Measurements from ENCODE around the gene PIEZO1.

The PIEZO1 gene

GRCh38 chr16:88754109-88754911, 30.7 kb downstream of the PIEZO1 start:
- DNase-seq (ENCODE audit: low read depth, low spot score) = no peak

- DNase-seq (ENCODE audit: low read depth, low spot score) = no peak
These were observed 31.4 kb downstream of the PIEZO1 start for GRCh38 chr16:88753602-88754001.

- no peak for DNase-seq (ENCODE audit: low read depth, low spot score)
These were observed 31.8 kb downstream of the PIEZO1 start for GRCh38 chr16:88753191-88753590.

- no peak for DNase-seq (ENCODE audit: low read depth, low spot score)
These were observed 32.5 kb downstream of the PIEZO1 start for GRCh38 chr16:88752386-88753002.

GRCh38 chr16:88750854-88751253, 34.2 kb downstream of the PIEZO1 start:
- DNase-seq (ENCODE audit: low read depth, low spot score) = no peak

GRCh38 chr16:88749358-88749757, 35.7 kb downstream of the PIEZO1 start:
- no peak for DNase-seq (ENCODE audit: low read depth, low spot score)

GRCh38 chr16:88748364-88748763, 36.7 kb downstream of the PIEZO1 start:
- DNase-seq (ENCODE audit: low read depth, low spot score) = no peak

- DNase-seq (ENCODE audit: low read depth, low spot score) = no peak
These were observed 37.3 kb downstream of the PIEZO1 start for GRCh38 chr16:88747588-88748301.

- no peak for DNase-seq (ENCODE audit: low read depth, low spot score)
These were observed 38.5 kb downstream of the PIEZO1 start for GRCh38 chr16:88746506-88746905.

- DNase-seq (ENCODE audit: low read depth, low spot score) = no peak
These were observed 40.2 kb downstream of the PIEZO1 start for GRCh38 chr16:88744577-88745521.

GRCh38 chr16:88743693-88744576, 41.1 kb downstream of the PIEZO1 start:
- DNase-seq (ENCODE audit: low read depth, low spot score) = no peak

GRCh38 chr16:88742896-88743605, 42.0 kb downstream of the PIEZO1 start:
- DNase-seq (ENCODE audit: low read depth, low spot score) = no peak

GRCh38 chr16:88741368-88741767, 43.7 kb downstream of the PIEZO1 start:
- DNase-seq (ENCODE audit: low read depth, low spot score) = no peak

- DNase-seq (ENCODE audit: low read depth, low spot score) = no peak
These were observed 44.3 kb downstream of the PIEZO1 start for GRCh38 chr16:88740727-88741055.

GRCh38 chr16:88739977-88740726, 44.9 kb downstream of the PIEZO1 start:
- DNase-seq (ENCODE audit: low read depth, low spot score) = no peak

- DNase-seq (ENCODE audit: low read depth, low spot score) = no peak
These were observed 45.7 kb downstream of the PIEZO1 start for GRCh38 chr16:88739139-88739976.

GRCh38 chr16:88738151-88739084, 46.6 kb downstream of the PIEZO1 start:
- DNase-seq (ENCODE audit: low read depth, low spot score) = no peak

Data from iPS DF 19.7 (cell line).